Midbrain (tissue), 1 donor: ENCODE measurements around the gene GRK6.
A peak's percentile ranks its signal among the peaks of the same experiment; 100 is the strongest.
"Not testable (repeated sequence)": the region's sequence is repeated elsewhere in the genome, so short reads cannot be mapped to it uniquely, and the experiment has no call there.

Experiments
- DNase-seq: peaks from one replicate; lab custom pipeline; 2025; lab: John Stamatoyannopoulos, UW

GRK6 gene

GRCh38 chr5:177471610-177472356 is 45.3 kb downstream of the GRK6 start:
- no peak for DNase-seq

GRCh38 chr5:177472460-177473442 is 46.3 kb downstream of the GRK6 start:
- peak; percentile 51 for DNase-seq

GRCh38 chr5:177473443-177474001 is 47.0 kb downstream of the GRK6 start, which contains the start of gene DBN1:
TSS of gene DBN1 (minus strand) at chr5:177473634. CDS start at chr5:177473521, 113 bp downstream.
- peak; percentile 51 for DNase-seq

- DNase-seq = no peak
Measured at GRCh38 chr5:177474002-177474476, 47.6 kb downstream of the GRK6 start.

- no peak for DNase-seq
Measured at GRCh38 chr5:177474846-177475562, 48.5 kb downstream of the GRK6 start.

GRCh38 chr5:177475563-177476427 is 49.3 kb downstream of the GRK6 start:
- DNase-seq = no peak

GRCh38 chr5:177476531-177477233 is 50.2 kb downstream of the GRK6 start:
- no peak for DNase-seq

GRCh38 chr5:177477701-177478477 is 51.4 kb downstream of the GRK6 start:
- DNase-seq = no peak

- DNase-seq = peak; percentile 12
Measured at GRCh38 chr5:177478711-177479646, 52.5 kb downstream of the GRK6 start.

- no peak for DNase-seq
Measured at GRCh38 chr5:177479774-177480173, 53.3 kb downstream of the GRK6 start.

GRCh38 chr5:177482359-177482795 is 55.9 kb downstream of the GRK6 start:
- no peak for DNase-seq

- no peak for DNase-seq
Measured at GRCh38 chr5:177483042-177483441, 56.6 kb downstream of the GRK6 start.

- DNase-seq = no peak
Measured at GRCh38 chr5:177483994-177484901, 57.8 kb downstream of the GRK6 start.

- DNase-seq = no peak
Measured at GRCh38 chr5:177484902-177485549, 58.5 kb downstream of the GRK6 start.

GRCh38 chr5:177485753-177486152 is 59.3 kb downstream of the GRK6 start:
- DNase-seq = not testable (repeated sequence)

- no peak for DNase-seq
Measured at GRCh38 chr5:177486256-177486655, 59.8 kb downstream of the GRK6 start.
